ENCODE data around the gene MYOCOS. TPM values are rescaled to one million over a fixed set of nuclear protein-coding genes. Genes with fewer than 3 reads are reported as not detected.

MYOCOS gene
- total and polyA plus RNA-seq, 9 of the 15 experiments (the other 6 are each of a cell fraction or from before 2014, with no cell fraction given), result 0.07 TPM; not detected in 7

DNA sequence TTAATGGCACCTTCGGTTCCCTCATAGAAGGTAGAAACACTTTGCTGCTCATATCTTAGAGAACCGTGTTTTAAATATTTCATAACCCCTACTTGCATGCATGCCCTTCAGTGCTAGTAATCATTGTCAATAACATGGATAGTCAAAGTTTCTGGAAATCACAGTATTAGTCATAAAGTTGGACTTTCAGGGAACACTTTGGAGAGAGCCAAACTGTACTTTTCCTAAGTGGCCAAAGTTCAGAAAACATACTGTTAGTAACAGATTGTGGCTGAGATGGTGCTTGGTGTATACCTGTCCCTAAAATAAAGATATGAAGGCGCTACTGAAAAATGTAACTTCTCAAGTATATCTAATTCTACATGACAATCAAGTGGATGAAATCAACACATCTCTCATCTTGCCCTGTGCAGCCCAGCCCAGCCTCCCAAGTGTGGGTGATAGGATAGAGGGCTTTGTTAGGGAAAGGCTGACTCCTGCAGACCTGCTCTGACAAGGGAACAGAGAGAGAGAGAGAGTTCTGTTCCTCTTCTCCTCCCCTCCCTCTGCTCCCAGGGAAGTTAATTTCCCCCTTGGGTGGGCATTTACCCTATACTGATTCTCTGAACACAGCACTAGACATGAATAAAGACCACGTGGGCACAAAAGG, 16.0 kb downstream of the MYOCOS start (continued):
- TF ChIP-seq EP300 (IDR thresholded peaks at IDR 0.05; ENCODE audit: low read length), result no peak
- TF ChIP-seq, protein P1, sequence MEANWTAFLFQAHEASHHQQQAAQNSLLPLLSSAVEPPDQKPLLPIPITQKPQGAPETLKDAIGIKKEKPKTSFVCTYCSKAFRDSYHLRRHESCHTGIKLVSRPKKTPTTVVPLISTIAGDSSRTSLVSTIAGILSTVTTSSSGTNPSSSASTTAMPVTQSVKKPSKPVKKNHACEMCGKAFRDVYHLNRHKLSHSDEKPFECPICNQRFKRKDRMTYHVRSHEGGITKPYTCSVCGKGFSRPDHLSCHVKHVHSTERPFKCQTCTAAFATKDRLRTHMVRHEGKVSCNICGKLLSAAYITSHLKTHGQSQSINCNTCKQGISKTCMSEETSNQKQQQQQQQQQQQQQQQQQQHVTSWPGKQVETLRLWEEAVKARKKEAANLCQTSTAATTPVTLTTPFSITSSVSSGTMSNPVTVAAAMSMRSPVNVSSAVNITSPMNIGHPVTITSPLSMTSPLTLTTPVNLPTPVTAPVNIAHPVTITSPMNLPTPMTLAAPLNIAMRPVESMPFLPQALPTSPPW (CRISPR knock-in tag; IDR thresholded peaks at IDR 0.05), result no peak
- TF ChIP-seq GATA2 (CRISPR knock-in tag; IDR thresholded peaks at IDR 0.05), result no peak
- no peak for TF ChIP-seq NFXL1 (CRISPR knock-in tag; IDR thresholded peaks at IDR 0.05)
- no peak for TF ChIP-seq ZNF184 (CRISPR knock-in tag; IDR thresholded peaks at IDR 0.05)

DNA sequence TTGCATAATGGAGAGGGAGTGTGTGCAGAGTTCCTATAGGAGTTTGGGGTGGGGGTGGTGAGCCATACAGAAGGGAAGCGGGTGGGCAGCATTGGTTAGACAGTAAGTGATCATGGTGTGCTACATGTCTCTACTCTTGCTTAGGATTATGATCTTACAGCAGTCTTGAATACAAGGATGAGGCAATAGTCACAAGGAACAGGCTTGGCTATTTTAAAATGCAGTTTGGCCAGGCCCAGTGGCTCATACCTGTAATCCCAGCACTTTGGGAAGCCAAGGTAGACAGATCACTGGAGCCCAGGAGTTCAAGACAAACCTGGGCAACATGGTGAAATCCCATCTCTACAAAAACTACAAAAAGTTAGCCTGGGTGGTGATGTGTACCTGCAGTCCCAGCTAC, 18.2 kb downstream of the MYOCOS start:
- in situ Hi-C loops (cut with MboI) (loop anchor here (5.0 kb wide), 1 partner anchor 342 kb away; no protein-coding TSS in a partner anchor), intact Hi-C loops (cut with micrococcal nuclease) (loop anchor here (10.0 kb wide), 1 partner anchor 785 kb away; the partner anchor contains the start of gene C1orf105)
- ChIA-PET POLR2A (interaction anchor here (0.6 kb wide), 1 partner anchor 89 kb away, joined by 4 read pairs; no protein-coding TSS in a partner anchor), CTCF (ENCODE audit: low intra/inter-chr PET ratio) (no interaction called here)
- H3K27ac ChIP-seq (ENCODE audit: extremely low read depth, low read depth, low read length), result no peak overlapping the region
- peaks cover 0 to 2% of the 10 kb centered on the region in 2 experiments; a peak in 2 of 5 replicates for H3K4me1 ChIP-seq (replicated peaks in 1 of 2; ENCODE audit: control insufficient read depth in 2 of 2, insufficient read depth in 2 of 2, low read length in 2 of 2)
- no peak for DNase-seq (ENCODE audit: extremely low read depth in 1 of 4, low spot score in 3 of 4)
- no peak overlapping the region for H2AFZ ChIP-seq (ENCODE audit: low read depth, low read length)
- H3K4me2 ChIP-seq (ENCODE audit: insufficient read depth, low read length), result no peak overlapping the region
- 38% methylated on average over 1 of the region's 1 CpG for WGBS (ENCODE audit: insufficient coverage, low coverage, missing lambda C conversion rate)
- H3K27me3 ChIP-seq (ENCODE audit: control insufficient read depth in 2 of 2, insufficient read depth in 2 of 2, low read length in 2 of 2), result peaks cover 2 to 35% of the 10 kb centered on the region in 2 experiments; a peak in 3 of 5 replicates
- no peak overlapping the region for H3K4me3 ChIP-seq
- no peaks in the 10 kb centered on the region for H3K36me3 ChIP-seq (ENCODE audit: control insufficient read depth, insufficient read depth, low read length)
- no peak for ATAC-seq
- no peaks in the 10 kb centered on the region for H4K20me1 ChIP-seq (replicated peaks; ENCODE audit: control insufficient read depth, insufficient read depth, low read length)
- no peak overlapping the region for H3K9ac ChIP-seq (ENCODE audit: insufficient read depth in 1 of 2, low read depth in 2 of 2, low read length in 2 of 2)
- no peaks in the 10 kb centered on the region for H3K79me2 ChIP-seq (ENCODE audit: control insufficient read depth, insufficient read depth, low read length)
- no peaks in the 10 kb centered on the region for H3K9me1 ChIP-seq (ENCODE audit: control insufficient read depth, insufficient read depth, low read length)
- FAIRE-seq, result no peak
- no peaks in the 10 kb centered on the region for H3K9me3 ChIP-seq (replicated peaks; ENCODE audit: control insufficient read depth, insufficient read depth, low read depth, low read length)
- BruUV-seq (replicated peaks), result no TSS peak
- TF ChIP-seq, protein P2, sequence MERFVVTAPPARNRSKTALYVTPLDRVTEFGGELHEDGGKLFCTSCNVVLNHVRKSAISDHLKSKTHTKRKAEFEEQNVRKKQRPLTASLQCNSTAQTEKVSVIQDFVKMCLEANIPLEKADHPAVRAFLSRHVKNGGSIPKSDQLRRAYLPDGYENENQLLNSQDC (CRISPR knock-in tag; IDR thresholded peaks at IDR 0.05), result no peak
- TF ChIP-seq, protein P3, sequence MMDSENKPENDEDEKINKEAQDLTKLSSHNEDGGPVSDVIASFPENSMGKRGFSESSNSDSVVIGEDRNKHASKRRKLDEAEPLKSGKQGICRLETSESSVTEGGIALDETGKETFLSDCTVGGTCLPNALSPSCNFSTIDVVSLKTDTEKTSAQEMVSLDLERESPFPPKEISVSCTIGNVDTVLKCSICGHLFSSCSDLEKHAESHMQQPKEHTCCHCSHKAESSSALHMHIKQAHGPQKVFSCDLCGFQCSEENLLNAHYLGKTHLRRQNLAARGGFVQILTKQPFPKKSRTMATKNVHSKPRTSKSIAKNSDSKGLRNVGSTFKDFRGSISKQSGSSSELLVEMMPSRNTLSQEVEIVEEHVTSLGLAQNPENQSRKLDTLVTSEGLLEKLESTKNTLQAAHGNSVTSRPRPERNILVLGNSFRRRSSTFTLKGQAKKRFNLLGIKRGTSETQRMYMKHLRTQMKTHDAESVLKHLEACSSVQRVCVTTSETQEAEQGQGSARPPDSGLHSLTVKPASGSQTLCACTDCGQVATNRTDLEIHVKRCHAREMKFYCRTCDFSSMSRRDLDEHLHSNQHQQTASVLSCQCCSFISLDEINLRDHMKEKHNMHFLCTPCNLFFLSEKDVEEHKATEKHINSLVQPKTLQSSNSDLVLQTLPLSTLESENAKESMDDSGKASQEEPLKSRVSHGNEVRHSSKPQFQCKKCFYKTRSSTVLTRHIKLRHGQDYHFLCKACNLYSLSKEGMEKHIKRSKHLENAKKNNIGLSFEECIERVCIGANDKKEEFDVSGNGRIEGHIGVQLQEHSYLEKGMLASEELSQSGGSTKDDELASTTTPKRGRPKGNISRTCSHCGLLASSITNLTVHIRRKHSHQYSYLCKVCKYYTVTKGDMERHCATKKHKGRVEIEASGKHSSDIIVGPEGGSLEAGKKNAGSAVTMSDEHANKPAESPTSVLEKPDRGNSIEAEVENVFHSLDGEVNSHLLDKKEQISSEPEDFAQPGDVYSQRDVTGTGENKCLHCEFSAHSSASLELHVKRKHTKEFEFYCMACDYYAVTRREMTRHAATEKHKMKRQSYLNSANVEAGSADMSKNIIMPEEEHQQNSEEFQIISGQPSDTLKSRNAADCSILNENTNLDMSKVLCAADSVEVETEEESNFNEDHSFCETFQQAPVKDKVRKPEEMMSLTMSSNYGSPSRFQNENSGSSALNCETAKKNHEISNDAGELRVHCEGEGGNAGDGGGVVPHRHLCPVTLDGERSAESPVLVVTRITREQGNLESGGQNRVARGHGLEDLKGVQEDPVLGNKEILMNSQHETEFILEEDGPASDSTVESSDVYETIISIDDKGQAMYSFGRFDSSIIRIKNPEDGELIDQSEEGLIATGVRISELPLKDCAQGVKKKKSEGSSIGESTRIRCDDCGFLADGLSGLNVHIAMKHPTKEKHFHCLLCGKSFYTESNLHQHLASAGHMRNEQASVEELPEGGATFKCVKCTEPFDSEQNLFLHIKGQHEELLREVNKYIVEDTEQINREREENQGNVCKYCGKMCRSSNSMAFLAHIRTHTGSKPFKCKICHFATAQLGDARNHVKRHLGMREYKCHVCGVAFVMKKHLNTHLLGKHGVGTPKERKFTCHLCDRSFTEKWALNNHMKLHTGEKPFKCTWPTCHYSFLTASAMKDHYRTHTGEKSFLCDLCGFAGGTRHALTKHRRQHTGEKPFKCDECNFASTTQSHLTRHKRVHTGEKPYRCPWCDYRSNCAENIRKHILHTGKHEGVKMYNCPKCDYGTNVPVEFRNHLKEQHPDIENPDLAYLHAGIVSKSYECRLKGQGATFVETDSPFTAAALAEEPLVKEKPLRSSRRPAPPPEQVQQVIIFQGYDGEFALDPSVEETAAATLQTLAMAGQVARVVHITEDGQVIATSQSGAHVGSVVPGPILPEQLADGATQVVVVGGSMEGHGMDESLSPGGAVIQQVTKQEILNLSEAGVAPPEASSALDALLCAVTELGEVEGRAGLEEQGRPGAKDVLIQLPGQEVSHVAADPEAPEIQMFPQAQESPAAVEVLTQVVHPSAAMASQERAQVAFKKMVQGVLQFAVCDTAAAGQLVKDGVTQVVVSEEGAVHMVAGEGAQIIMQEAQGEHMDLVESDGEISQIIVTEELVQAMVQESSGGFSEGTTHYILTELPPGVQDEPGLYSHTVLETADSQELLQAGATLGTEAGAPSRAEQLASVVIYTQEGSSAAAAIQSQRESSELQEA (IDR thresholded peaks at IDR 0.05; ENCODE audit: low read depth), result no peak
- no peak for TF ChIP-seq PHTF2 (CRISPR knock-in tag; IDR thresholded peaks at IDR 0.05)
